Stimulated activated CD8-positive, alpha-beta memory T cell treated with anti-CD3 and anti-CD28 coated beads, Interleukin-15, amount 100 ng/mL, for 48 hours (primary cell): ENCODE results near the gene ZNF777.
"Not testable (repeated sequence)": the region's sequence is repeated elsewhere in the genome, so short reads cannot be mapped to it uniquely, and the experiment has no call there.

ENCODE experiments used
- DNase-seq, 2 donors: peaks; one replicate each; pipeline ENCODE4 v3.0.0-alpha.2; 2020; ENCODE audit warnings: low read depth in 2 of 2

ZNF777 gene

DNA sequence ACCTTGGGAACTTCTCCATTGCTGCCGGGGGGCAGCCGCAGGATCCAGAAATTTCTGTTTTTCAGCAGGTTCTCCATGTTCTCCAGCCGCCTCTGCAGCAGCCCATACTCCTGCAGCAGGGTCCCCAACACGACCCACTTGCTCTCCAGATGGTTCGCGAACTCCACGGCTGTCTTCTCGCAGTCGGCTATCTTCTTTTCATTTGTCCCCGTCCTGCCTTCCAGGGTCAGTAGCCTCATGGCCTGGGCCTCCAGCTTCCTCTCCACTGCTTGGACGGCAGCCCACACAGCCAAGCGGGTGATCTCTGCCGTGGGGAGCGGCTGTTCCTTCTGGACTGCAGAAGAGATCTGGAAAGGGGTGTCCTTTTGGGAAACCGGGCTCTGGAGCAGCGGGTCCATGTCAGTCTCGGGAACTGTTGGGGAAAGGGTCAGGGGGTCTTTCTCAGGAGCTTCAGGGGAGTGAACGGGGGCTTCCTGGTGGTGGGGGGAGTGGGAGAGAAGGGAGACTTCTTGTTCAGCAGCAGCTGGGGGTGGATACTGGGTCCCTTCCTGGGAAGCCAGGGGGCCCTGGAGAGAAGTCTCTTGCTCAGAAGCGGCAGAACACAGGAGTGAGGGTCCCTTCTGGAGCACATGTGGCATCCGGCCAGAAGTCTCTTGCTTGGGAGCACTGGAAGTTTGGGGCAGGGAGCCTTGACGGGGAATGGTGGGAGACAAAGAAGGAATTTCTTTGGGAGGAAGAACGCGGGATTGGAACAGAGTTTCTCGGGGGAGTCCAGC, 5.5 kb downstream of the ZNF777 start:
- no peak for DNase-seq

DNA sequence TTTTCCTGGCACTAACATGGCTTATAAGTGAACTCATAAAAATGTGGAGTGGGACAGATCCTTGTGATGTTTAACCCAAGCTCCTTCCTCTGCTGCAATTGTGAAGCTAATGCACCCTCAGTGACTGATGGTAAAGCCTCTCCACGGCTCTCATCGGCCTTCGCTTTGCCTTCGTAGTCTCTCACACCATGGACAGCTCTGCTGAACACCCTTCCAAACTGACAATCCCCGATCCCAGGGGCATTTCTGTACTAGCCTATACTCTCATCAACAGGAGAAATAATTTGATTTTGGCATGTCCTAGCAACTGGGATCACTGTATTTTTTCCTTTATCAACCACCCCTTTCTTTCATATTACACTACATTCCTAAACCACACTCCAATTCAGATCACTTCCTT, 6.1 kb downstream of the ZNF777 start:
- no peak for DNase-seq

DNA sequence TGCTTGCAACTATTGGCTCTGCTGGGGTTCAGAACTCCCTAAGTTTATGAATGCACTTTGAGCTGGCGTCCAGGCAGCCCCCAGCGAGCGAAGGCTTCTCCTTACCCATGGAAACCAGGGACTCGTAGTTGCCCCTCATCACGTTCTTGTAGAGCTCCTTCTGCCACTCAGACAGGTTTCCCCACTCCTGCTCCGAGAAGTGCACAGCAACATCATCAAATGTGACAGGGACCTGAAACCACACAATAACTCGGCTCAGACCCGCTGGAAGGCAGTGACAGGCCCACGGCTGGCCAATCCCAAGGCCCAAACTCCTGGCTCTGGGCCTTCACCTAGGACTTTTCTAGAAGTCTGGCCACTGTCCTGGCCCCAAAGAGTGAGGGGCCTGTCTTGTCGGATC, 6.9 kb downstream of the ZNF777 start:
- DNase-seq, result no peak

DNA sequence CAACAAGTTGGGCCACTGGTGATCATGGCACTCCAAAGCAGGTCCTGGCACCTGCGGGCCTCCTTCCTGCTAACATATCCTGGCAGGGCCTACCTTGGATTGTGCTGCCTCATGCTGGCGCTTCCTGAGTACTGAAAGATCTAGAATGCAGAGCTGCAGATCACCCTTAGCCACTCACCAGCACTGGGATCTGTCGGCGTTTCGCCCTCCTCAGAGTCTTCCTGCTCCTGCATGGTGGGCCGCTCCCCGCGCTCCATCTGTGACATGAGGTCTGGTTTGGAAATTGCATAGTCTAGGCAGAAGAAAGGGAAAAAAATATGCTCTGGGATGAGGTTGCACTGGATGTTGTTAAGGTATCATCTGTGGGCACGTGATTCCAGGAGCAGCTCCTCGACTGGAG, 10.0 kb downstream of the ZNF777 start:
- DNase-seq, result no peak

DNA sequence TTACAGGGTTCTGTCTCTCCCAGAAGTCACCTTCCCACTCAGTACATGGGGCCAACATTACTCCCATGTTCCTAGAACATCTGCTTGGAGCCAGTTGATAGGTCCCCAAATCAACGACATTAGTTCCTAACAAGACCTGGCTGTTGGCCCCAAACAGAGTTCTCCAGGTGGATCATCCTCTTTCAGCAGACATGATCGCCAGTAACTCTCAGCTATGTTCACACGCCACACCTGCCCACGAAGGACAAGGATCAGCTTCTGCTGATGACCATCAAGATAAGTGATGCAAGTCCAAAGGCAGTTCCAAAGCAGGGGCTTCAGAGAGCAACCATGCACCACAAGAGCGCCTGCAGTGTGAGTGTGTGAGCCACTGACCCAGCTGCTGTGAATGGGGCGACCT, 11.0 kb downstream of the ZNF777 start:
- DNase-seq, result no peak

DNA sequence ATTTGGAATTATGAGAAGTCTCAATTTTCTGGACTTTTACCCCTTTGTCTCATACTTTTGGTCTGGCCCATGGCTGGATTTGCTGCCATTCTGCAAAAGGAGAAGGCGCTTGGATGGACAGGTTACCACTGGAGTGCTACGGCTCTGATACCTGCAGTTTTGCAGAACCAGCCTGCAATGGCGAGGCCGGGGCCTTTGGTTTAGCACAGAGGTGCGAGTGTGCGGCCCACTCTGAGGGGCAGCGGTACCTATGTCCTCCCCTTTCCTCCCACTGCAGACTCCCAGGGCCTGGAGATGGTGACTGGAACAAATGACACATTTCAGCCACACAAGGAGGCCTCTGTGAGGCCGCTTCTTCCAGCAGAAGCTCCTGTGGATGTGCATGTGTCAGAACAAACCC, 11.9 kb downstream of the ZNF777 start:
- DNase-seq, result no peak

DNA sequence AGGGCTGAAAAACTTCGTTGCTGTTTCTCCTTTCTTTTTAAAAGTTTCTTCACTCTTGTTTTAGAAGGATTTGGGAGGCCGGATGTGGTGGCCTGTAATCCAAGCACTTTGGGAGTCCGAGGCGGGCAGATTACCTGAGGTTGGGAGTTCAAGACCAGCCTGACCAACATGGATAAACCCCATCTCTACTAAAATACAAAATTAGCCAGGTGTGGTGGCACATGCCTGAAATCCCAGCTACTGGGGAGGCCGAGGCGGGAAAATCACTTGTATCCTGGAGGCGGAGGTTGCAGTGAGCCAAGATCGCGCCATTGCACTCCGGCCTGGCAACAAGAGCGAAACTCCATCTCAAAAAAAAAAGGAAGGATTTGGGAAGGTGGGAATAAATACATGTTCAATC, 14.8 kb downstream of the ZNF777 start:
- not testable (repeated sequence) for DNase-seq

DNA sequence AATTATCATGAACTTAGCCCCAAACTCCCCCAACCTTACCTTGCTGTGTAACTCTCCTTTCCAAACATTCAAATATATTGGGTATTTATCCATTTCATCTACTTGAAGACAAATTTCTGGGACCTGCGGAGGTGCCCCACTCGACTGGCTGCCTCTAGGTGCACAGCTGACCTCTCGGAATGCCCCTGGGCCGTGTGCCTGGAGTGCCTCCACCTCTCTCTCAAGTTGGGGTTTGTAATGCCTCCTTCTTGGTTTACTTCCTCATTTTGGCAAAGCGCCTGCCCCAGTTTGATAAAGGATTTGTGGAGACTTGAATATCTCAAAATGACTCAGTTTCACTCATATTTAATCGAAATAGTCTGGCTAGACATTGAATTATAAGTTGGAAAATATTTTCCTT, 16.6 kb downstream of the ZNF777 start:
- no peak for DNase-seq

DNA sequence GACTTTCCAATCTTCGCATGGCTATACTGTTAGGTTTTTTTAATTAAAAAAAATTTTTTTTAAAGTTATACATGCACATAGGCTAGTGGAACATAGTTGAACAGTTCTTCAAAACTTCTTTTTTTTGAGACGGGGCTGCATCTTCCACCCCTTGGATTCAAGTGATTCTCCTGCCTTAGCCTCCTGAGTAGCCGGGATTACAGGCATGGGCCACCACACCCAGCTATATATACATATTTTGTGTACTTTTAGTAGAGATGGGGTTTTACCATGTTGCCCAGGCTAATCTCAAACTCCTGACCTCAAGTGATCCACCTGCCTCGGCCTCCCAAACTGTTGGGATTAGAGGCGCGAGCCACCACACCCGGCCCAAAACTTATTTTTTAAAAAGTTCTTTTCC, 17.3 kb downstream of the ZNF777 start:
- DNase-seq, result no peak

DNA sequence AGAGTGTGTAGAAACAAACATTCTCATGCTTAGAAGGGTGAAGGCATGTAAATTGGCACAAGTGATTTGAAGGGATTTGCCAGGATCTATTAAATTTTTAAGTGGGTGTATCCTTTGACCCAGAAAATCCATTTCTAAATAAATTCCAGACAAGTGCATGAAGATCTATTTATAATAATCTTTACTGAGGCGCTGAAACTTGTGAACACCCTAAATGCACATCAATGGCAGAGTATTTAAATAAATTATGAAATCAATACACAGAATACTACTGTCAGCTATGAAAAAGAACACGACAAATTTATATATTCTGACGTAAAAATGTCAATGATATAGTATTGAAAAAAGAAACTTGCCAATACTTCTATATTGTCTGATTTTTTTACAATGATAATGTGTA, 17.9 kb downstream of the ZNF777 start:
- DNase-seq, result no peak

DNA sequence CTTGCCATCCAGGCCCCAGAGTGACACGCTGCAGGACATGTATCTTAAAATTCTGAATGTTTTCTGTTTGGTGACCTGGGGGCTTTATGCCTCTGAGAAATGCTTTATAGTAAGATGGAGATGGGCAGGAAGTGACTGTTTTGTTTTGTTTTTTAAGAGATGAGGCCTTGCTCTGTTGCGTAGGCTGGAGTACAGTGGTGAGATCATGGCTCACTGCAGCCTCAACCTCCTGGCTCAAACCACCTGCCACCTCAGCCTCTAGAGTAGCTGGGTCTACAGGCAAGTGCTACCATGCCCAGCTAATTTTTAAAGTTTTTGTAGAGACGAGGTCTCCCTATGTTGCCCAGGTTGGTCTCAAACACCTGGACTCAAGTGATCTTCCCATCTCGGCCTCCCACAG, 20.6 kb downstream of the ZNF777 start:
- DNase-seq, result no peak

DNA sequence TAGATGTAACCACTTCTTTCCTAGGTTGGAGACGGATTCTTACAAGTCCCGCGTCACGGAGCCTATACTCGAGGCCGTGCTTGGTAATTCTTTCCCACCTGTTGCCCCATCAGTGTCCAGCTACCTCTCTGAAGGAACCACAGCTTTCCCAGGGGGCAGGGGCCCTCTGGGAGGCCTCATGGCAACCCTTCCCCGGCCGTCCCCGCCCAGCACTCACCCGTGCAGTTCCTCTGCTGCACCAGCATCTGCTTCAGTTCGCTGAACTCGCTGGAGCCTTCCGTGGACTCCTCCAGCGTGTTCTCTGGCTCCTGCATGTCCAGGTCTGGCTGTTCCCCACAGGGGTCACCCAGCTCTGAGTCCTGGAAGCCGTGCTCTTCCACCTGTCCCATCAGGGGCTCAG, 24.5 kb downstream of the ZNF777 start:
- DNase-seq, result no peak

DNA sequence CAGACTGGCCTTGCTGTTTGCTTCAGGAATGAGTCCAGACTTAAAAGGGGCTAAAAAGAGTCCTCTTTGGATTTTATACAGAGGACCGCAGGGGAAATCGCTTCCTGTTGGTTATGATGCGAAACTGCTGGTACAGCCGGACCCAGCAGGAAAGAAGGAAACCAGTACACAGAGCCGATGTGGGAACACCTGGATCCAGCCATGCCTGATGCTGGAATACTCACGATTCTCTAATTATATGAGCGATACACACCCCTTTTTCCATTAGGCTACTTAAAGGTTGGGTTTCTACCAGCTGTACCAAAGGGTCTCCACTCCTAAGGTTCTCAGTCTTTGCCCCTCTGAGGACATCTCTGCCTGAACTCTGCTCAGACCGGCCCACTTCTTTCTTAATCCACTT, 27.7 kb downstream of the ZNF777 start:
- DNase-seq, result no peak

DNA sequence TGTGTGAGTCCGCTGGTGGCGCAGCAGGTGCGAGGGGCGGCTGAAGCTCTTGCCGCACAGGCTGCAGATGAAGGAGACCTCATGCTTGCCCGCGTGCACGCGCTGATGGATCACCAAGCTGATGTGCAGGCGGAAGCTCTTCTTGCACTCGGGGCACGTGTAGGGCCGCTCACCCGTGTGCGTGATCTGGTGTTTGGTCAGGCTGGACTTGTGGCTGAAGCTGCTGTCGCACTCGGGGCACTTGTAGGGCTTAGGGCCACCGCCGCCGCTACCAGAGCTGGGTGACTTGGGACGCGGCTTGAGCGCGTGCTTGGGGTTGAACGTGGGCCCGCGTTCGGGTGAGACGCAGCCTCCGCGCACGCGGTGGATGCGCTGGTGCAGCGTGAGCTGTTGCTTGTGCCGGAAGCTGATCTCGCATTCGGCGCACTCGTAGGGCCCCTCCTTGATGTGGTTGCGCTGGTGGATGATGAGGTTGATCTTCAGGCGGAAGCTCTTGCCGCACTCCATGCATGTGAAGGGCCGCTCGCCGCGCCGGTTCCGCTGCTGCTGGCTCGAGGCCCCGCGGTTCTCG, 28.7 kb downstream of the ZNF777 start:
- DNase-seq, result no peak

DNA sequence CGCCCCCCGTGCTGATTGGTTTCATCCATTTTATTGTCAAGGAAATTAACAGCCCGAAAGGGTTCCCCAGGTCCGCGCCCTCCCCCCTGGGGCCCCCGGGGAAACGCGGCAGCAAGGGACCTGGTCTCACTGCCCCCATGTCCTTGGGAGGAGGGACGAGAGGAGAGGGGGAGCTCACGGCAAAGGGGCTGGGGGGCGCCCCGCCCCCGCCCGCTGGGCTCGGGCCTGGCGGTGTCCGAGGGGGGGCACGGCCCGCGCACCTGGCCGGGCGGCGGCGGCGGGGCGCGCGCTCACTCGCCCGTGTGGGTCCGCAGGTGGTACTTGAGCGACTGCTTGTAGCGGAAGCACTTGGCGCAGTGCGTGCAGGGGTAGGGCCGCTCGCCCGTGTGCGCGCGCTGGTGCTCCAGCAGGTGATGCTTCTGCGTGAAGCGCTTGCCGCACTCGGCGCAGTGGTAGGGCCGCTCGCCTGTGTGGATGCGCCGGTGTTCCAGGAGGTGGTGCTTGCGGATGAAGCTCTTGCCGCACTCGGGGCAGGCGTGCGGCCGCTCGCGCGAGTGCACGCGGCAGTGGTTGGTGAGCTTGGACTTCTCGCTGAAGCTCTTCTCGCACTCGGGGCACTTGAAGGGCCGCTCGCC, 29.3 kb downstream of the ZNF777 start:
- no peak for DNase-seq

DNA sequence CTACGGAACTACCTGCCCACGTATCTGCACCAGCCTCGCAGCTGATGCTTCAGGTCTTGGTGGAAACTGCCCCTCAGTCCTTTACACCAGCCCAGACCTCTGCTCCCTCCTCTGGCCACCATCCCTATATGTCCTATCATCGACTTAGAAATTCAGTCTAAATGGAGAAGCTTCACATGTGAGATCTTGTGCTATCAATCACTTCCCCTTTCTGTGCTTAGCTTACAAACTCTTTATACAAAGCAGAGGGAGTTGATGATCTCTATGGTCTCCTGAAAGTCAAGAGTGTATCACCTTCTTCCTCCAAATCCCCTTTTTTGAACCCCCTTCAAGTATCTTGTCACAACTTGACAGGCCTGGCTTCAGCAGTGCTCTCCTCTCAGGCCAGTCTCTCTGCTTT, 30.7 kb downstream of the ZNF777 start:
- DNase-seq, result no peak

DNA sequence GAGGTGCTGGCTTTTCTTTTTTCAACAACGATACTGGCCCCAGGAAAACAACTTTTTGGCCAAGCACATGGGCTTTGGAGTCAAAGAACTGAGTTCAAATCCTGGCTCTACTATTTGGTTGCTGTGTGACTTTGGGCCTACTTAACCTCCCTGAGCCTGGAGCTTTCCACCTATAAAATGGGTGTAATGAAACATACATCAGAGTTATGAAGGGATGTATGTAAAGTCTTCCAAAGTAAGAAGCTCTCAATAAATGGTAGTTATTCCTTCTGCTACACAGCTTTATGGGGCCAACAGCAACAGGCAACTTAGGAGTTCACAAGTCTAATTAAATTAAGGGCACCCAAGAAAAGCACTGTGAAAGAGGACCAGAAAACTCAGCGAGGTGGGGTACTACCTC, 33.0 kb downstream of the ZNF777 start:
- DNase-seq, result no peak

DNA sequence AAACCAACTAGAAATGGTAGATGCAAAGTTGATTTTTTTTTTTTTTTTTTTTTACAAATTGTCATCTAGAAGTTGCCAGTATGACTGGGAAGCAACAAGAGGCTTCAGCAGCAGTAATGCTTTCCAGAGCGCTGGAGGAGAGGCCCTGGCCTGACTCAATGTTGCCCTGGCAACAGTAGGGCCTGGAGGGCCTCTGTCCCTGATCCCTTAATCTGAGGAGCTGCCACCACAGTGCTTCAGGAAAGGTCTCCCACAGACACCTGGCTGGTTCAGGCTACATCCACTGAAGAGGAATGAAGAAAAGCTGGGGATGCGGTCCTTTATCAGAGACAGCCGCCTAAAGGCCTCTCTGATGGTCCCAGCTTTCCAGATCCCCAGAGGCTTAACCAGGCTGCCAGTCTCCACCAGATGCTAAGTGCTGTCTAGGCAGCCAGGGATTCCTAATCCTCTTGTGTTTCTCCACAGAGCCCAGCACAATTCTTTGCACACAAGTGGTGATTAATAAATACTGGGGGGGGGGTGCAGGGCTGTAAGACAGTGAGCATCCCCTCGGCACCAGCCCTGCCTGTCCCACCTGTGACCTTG, 33.7 kb downstream of the ZNF777 start:
- DNase-seq, result no peak

DNA sequence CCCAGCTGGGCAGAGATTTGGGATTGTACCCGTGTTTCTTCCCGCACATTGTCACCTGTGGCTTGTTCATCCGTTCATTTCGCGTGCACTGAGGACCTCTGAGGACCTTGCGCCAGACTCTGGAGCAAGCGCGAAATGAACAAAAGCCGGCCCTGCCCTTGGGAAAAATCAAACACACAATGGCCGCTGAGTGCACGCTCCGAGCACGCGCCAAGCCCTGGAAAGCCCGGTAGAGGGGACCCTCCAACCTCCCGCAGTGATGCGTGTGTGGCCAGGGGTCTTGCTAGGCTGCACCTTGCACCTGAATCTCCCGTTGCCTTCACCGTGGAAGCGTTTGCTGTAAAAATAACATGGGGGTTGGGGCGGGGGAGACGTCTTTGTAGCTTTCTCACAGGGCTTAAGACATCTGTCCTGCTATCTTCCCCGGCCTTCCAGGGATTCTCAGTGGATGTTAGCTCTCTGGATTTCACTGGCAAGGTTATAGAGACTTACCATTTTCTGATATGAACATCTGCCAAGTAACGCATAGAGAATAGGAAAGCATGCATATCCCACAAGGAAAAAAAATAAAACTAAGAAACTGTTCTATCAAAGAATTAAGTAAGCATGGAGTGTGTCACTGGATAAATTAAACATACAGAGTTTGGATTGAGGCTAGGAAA, 37.3 kb downstream of the ZNF777 start:
- DNase-seq, result no peak

DNA sequence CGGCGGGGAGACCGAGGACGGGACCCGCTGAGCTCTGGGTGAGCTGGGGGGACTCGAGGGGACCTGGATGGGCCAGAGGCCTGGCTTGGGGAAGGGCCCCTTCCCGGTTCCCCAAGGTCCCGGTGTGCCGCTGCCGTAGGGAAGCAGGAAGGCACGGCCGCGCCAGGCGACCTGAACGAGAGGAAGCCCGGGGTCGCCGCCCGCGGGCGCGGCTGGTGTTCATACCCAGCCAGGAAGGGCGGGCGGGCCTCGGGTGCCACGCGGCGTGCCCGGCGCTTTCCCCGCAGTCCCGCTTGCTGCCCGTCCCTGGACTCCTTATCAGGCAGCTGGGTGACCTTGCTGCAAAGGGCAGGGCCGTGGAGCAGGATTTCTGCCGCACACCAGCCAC, 38.0 kb downstream of the ZNF777 start:
- no peak for DNase-seq

DNA sequence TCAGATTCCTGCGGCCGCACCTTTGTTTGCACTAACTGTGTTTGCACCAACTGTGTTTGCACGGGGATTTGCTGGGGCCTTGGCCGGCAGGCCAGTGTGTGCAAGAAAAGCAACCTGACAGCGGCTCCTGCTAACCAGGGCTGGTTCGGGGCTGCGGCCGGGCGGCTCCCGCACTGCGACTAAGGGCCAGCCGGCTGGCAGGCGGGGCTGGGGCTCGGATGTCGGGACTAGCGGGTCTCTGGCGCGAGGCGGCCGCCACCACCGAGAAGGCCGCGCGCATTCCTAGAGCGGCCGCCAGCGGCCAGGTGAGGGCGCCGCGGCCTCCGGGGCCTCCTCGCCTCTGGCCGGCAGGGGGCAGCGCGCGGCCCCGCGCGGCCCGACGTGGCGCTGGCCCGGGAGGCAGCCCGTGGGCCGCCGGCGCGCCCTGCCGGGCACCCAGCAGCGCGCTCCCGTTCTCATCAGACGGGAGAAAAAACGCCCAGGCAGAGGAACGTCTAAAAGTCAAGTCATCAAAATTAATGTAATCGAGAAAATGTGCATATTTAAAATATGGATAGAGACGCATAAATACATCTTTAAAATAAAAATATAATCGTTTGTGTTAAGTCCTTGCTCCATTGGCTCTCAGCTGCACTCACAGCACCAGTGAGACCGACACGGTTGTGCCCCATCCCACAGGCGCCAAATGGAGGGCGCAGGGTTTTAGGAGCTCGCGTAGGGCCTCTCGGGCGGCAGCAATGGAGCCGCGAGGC, 38.5 kb downstream of the ZNF777 start:
- peak; percentile 62 to 66 for DNase-seq

DNA sequence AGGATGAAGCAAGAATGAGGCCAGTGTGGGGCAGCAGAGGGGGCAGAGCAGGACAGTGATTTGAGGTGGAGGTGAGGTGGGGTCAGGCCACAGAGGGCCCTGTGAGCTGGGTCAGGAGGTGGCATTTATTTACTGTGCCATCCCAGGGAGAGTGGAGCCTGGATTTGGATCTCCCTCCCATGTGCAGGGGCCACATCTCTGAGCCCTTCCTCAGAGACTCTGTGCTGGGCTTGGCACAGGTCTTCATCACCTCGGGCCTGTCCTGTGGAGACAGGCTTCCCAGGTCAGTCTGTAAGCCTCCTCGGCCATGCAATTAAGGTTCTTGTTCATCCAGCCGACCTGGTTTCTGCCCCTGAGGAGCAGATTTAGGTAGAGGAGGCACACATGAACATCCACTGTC, 40.9 kb downstream of the ZNF777 start:
- DNase-seq, result no peak
